OCI-LY1 (cell line): Measurements from ENCODE around the gene ADGRA3.

ENCODE experiments used
- H2AFZ ChIP-seq: fragments of 200-600 bp; sonication (generic), shearing (Covaris generic); 2 replicates; pipeline ENCODE4 v1.6.0; 2014; ENCODE audit warnings: antibody characterized with exemption, mild to moderate bottlenecking, low read length
- H3F3A ChIP-seq: fragments of 200-600 bp; sonication (generic), shearing (Covaris generic); 2 replicates; pipeline ENCODE4 v1.6.0; 2014; ENCODE audit warnings: mild to moderate bottlenecking, antibody characterized with exemption, low read length, moderate library complexity; ENCODE audit not compliant: insufficient read depth
- H3K27ac ChIP-seq: fragments of 200-600 bp; sonication (generic); 2 replicates; pipeline ENCODE4 v1.5.1; 2014; ENCODE audit warnings: low read length, mixed run types, mild to moderate bottlenecking, low read depth; ENCODE audit not compliant: poor library complexity, severe bottlenecking
- H3K27me3 ChIP-seq: fragments of 200-600 bp; sonication (generic); 2 replicates; pipeline ENCODE4 v1.6.0; 2014; ENCODE audit warnings: antibody characterized with exemption, mild to moderate bottlenecking, low read length, moderate library complexity; ENCODE audit not compliant: insufficient read depth
- H3K36me3 ChIP-seq: fragments of 200-600 bp; sonication (generic); 2 replicates; pipeline ENCODE4 v1.6.1; 2014; ENCODE audit warnings: mild to moderate bottlenecking, antibody characterized with exemption, low read length, moderate library complexity, mixed read lengths; ENCODE audit not compliant: insufficient read depth
- H3K4me1 ChIP-seq: fragments of 200-600 bp; sonication (generic); 2 replicates; pipeline ENCODE4 v1.5.1; 2014; ENCODE audit warnings: mild to moderate bottlenecking, low read length, moderate library complexity; ENCODE audit not compliant: insufficient read depth, severe bottlenecking
- H3K4me2 ChIP-seq: fragments of 200-600 bp; sonication (generic), shearing (Covaris generic); 2 replicates; pipeline ENCODE4 v1.6.1; 2014; ENCODE audit warnings: low read length
- H3K4me3 ChIP-seq: fragments of 200-600 bp; sonication (generic); 2 replicates; pipeline ENCODE4 v1.5.1; 2014; ENCODE audit warnings: low read length, low read depth, mild to moderate bottlenecking, mixed read lengths; ENCODE audit not compliant: poor library complexity, severe bottlenecking
- H3K79me2 ChIP-seq: fragments of 200-600 bp; shearing (Covaris generic); 2 replicates; pipeline ENCODE4 v1.6.1; 2016; ENCODE audit warnings: mixed run types, low read length, mixed read lengths; ENCODE audit not compliant: insufficient read depth
- H3K9ac ChIP-seq: fragments of 200-600 bp; sonication (generic), shearing (Covaris generic); 2 replicates; pipeline ENCODE4 v1.6.1; 2014; ENCODE audit warnings: mild to moderate bottlenecking, low read length, mixed read lengths
- H3K9me2 ChIP-seq: fragments of 200-600 bp; sonication (generic), shearing (Covaris generic); 2 replicates; pipeline ENCODE4 v1.6.1; 2014; ENCODE audit warnings: low read depth, mild to moderate bottlenecking, low read length, mixed read lengths
- H3K9me3 ChIP-seq: fragments of 200-600 bp; shearing (Covaris generic); 2 replicates; pipeline ENCODE4 v1.6.1; 2014; ENCODE audit warnings: low read length, mixed read lengths
- H4K20me1 ChIP-seq: fragments of 200-600 bp; sonication (generic), shearing (Covaris generic); 2 replicates; pipeline ENCODE4 v1.6.0; 2016; ENCODE audit warnings: mild to moderate bottlenecking, low read length; ENCODE audit not compliant: insufficient read depth
- EZH2 ChIP-seq: fragments of 200-600 bp; sonication (generic), shearing (Covaris generic); IDR thresholded peaks from 2 replicates; pipeline ENCODE4 v1.8.0; 2017; ENCODE audit warnings: borderline replicate concordance, mixed run types, mild to moderate bottlenecking, antibody characterized with exemption, low read length, moderate library complexity, mixed read lengths
- TF ChIP-seq, protein P1 (sequence below): fragments of 200-600 bp; sonication (generic), shearing (Covaris generic); IDR thresholded peaks from 2 replicates; pipeline ENCODE4 v1.5.1; 2017; ENCODE audit warnings: mild to moderate bottlenecking, antibody characterized with exemption, low read length, moderate library complexity, mixed read lengths

Gene ADGRA3

DNA sequence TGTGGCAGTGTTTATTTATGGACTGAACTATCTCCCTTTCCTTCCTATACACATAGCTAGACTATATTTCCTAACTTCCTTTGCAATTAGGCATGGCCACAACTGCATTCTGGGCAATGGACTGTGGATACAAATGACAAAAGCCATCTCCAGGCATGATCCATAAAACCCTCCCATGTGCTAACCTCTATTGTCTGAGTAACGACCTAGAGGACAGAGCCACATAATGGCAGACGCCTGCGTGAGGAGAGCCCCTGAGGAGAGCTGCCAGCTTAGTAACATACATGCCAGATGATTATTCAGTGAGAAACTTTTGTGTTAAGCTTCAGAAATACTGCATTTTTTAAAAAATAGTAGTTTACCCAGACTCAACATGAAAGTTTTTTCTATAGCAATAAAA lies 142.9 kb downstream of the ADGRA3 start:
- TF ChIP-seq EZH2, result no peak
- TF ChIP-seq, protein P1, sequence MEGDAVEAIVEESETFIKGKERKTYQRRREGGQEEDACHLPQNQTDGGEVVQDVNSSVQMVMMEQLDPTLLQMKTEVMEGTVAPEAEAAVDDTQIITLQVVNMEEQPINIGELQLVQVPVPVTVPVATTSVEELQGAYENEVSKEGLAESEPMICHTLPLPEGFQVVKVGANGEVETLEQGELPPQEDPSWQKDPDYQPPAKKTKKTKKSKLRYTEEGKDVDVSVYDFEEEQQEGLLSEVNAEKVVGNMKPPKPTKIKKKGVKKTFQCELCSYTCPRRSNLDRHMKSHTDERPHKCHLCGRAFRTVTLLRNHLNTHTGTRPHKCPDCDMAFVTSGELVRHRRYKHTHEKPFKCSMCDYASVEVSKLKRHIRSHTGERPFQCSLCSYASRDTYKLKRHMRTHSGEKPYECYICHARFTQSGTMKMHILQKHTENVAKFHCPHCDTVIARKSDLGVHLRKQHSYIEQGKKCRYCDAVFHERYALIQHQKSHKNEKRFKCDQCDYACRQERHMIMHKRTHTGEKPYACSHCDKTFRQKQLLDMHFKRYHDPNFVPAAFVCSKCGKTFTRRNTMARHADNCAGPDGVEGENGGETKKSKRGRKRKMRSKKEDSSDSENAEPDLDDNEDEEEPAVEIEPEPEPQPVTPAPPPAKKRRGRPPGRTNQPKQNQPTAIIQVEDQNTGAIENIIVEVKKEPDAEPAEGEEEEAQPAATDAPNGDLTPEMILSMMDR, result no peak
- H3K9me3 ChIP-seq, result no peaks in the 10 kb centered on the region
- no peaks in the 10 kb centered on the region for H3F3A ChIP-seq
- H3K4me3 ChIP-seq, result no peak overlapping the region
- H3K4me2 ChIP-seq, result no peak overlapping the region
- H2AFZ ChIP-seq, result no peak overlapping the region
- no peaks in the 10 kb centered on the region for H3K4me1 ChIP-seq
- no peaks in the 10 kb centered on the region for H3K79me2 ChIP-seq
- no peaks in the 10 kb centered on the region for H4K20me1 ChIP-seq
- H3K27ac ChIP-seq, result no peak overlapping the region
- no peak overlapping the region for H3K9ac ChIP-seq
- H3K9me2 ChIP-seq, result no peaks in the 10 kb centered on the region
- H3K36me3 ChIP-seq, result no peaks in the 10 kb centered on the region
- no peaks in the 10 kb centered on the region for H3K27me3 ChIP-seq

DNA sequence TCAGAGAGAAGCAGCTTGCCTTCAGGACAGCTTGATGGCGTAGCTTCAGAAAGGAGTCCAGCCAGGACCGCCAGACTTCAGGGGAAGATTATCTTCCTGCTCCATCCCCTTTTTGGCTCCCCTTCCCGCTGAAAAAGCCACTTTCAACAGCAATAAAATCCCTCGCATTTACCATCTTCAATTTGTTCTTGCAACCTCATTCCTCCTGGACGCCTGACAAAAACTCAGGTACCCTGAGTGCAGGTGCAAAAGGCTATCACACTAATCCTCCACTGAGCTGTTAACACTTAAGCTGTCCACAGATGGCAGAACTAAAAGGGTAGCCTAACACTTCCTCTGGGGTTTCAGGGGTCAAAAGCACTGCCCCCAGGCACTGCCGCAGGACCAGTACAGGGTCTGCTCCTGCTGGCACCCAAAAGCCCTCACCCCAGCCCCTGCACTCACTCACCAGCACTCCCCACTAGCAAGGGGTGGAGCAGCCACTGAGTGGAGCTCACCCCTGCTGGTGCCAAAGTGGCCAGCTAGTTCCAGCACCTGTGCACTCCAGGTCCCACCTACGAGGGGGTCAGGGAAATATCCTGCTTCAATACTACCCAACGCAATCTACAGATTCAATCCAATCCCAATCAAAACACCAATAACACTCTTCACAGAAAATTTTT lies 145.8 kb downstream of the ADGRA3 start:
- H4K20me1 ChIP-seq, result no peaks in the 10 kb centered on the region
- H3K4me1 ChIP-seq, result no peaks in the 10 kb centered on the region
- no peak overlapping the region for H2AFZ ChIP-seq
- no peaks in the 10 kb centered on the region for H3F3A ChIP-seq
- no peak for TF ChIP-seq EZH2
- no peaks in the 10 kb centered on the region for H3K27me3 ChIP-seq
- no peaks in the 10 kb centered on the region for H3K9me3 ChIP-seq
- no peaks in the 10 kb centered on the region for H3K36me3 ChIP-seq
- H3K9ac ChIP-seq, result no peak overlapping the region
- H3K79me2 ChIP-seq, result no peaks in the 10 kb centered on the region
- H3K27ac ChIP-seq, result no peak overlapping the region
- H3K4me3 ChIP-seq, result no peak overlapping the region
- H3K4me2 ChIP-seq, result no peak overlapping the region
- H3K9me2 ChIP-seq, result no peaks in the 10 kb centered on the region

DNA sequence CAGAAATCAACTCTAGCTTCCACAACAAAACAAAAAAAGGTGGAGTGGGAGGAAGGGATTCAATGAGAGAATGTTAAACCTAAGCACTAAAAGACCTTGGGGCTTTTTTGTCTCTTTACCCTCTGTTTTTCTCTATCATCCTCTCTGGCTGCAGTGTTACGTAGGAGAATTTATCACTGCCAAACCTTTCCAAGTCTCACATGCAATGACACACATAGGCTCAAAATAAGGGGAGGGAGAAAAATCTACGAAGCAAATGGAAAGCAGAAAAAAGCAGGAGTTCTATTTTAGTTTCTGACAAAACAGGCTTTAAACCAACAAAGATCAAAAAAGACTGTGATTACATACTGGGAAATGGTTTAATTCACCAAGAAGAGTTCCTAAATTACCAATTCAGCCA lies 152.1 kb downstream of the ADGRA3 start:
- H3K4me3 ChIP-seq, result no peak overlapping the region
- H3K4me2 ChIP-seq, result no peak overlapping the region
- H3K4me1 ChIP-seq, result no peaks in the 10 kb centered on the region
- H2AFZ ChIP-seq, result no peak overlapping the region
- H3K9ac ChIP-seq, result no peak overlapping the region
- no peaks in the 10 kb centered on the region for H4K20me1 ChIP-seq
- H3K27me3 ChIP-seq, result no peaks in the 10 kb centered on the region
- no peaks in the 10 kb centered on the region for H3K9me2 ChIP-seq
- TF ChIP-seq, protein P1, result no peak
- no peak for TF ChIP-seq EZH2
- no peaks in the 10 kb centered on the region for H3K36me3 ChIP-seq
- H3K9me3 ChIP-seq, result no peaks in the 10 kb centered on the region
- no peaks in the 10 kb centered on the region for H3F3A ChIP-seq
- no peak overlapping the region for H3K27ac ChIP-seq
- no peaks in the 10 kb centered on the region for H3K79me2 ChIP-seq

DNA sequence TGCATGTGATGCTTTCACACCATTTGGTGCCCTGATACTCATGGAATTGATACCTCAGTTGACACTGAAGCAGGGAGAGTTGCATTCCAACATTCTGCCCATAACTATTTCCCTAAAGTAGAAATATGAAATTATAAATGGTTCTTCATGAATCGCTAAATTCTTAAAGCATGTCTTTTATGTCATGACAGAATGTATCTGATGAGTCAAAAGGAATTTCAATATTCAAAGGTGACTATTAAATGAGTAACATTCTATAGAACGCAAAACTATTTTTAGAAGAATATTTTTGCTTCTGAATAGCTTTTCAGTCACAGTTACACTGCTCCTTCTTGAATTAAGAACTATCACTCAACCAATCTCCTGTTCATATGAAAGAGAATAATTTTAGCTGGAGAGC lies 152.8 kb downstream of the ADGRA3 start:
- no peaks in the 10 kb centered on the region for H3K79me2 ChIP-seq
- no peaks in the 10 kb centered on the region for H3K4me1 ChIP-seq
- H3K9ac ChIP-seq, result no peak overlapping the region
- H3K27ac ChIP-seq, result no peak overlapping the region
- no peaks in the 10 kb centered on the region for H3K9me3 ChIP-seq
- no peak overlapping the region for H3K4me3 ChIP-seq
- no peaks in the 10 kb centered on the region for H3K9me2 ChIP-seq
- TF ChIP-seq, protein P1, result no peak
- no peak for TF ChIP-seq EZH2
- no peaks in the 10 kb centered on the region for H3F3A ChIP-seq
- no peak overlapping the region for H3K4me2 ChIP-seq
- H3K27me3 ChIP-seq, result no peaks in the 10 kb centered on the region
- H4K20me1 ChIP-seq, result no peaks in the 10 kb centered on the region
- H2AFZ ChIP-seq, result no peak overlapping the region
- no peaks in the 10 kb centered on the region for H3K36me3 ChIP-seq
